Measurements from ENCODE around the gene PTH1R.

The PTH1R gene

GRCh38 chr3:46930166-46930944 lies 52.8 kb downstream of the PTH1R start:
- no peak for DNase-seq (ENCODE audit: low read depth in 2 of 2)

GRCh38 chr3:46930945-46931403 lies 53.5 kb downstream of the PTH1R start:
- DNase-seq (ENCODE audit: low read depth in 2 of 2) = no peak

GRCh38 chr3:46931631-46932331 lies 54.3 kb downstream of the PTH1R start:
- no peak for DNase-seq (ENCODE audit: low read depth in 2 of 2)

GRCh38 chr3:46932455-46933225 lies 55.1 kb downstream of the PTH1R start:
- no peak for DNase-seq (ENCODE audit: low read depth in 2 of 2)

GRCh38 chr3:46933261-46933660 lies 55.7 kb downstream of the PTH1R start:
- no peak for DNase-seq (ENCODE audit: low read depth in 2 of 2)

- no peak for DNase-seq (ENCODE audit: low read depth in 2 of 2)
These were observed 56.6 kb downstream of the PTH1R start for GRCh38 chr3:46934072-46934471.

GRCh38 chr3:46934498-46935167 lies 57.1 kb downstream of the PTH1R start:
- DNase-seq (ENCODE audit: low read depth in 2 of 2) = no peak

- DNase-seq (ENCODE audit: low read depth in 2 of 2) = no peak
These were observed 57.8 kb downstream of the PTH1R start for GRCh38 chr3:46935168-46935858.

- DNase-seq (ENCODE audit: low read depth in 2 of 2) = no peak
These were observed 58.6 kb downstream of the PTH1R start for GRCh38 chr3:46935989-46936558.

GRCh38 chr3:46936733-46937250 lies 59.3 kb downstream of the PTH1R start:
- DNase-seq (ENCODE audit: low read depth in 2 of 2) = no peak

- no peak for DNase-seq (ENCODE audit: low read depth in 2 of 2)
These were observed 60.6 kb downstream of the PTH1R start for GRCh38 chr3:46938118-46938517.

- no peak for DNase-seq (ENCODE audit: low read depth in 2 of 2)
These were observed 62.3 kb downstream of the PTH1R start for GRCh38 chr3:46939578-46940445.

- no peak for DNase-seq (ENCODE audit: low read depth in 2 of 2)
These were observed 64.6 kb downstream of the PTH1R start for GRCh38 chr3:46942076-46942475.

GRCh38 chr3:46942481-46943236 lies 65.1 kb downstream of the PTH1R start:
- no peak for DNase-seq (ENCODE audit: low read depth in 2 of 2)

GRCh38 chr3:46943237-46944187 lies 66.0 kb downstream of the PTH1R start:
- DNase-seq (ENCODE audit: low read depth in 2 of 2) = no peak

GRCh38 chr3:46944191-46944590 lies 66.7 kb downstream of the PTH1R start:
- no peak for DNase-seq (ENCODE audit: low read depth in 2 of 2)

- no peak for DNase-seq (ENCODE audit: low read depth in 2 of 2)
These were observed 68.9 kb downstream of the PTH1R start for GRCh38 chr3:46946416-46946815.
